ENCODE measurements around the gene PTGES3. TPM values are rescaled to one million over a fixed set of nuclear protein-coding genes. Genes with fewer than 3 reads are reported as not detected.

PTGES3 gene
- total RNA-seq, 1 donor from 2014 or later: 155 TPM

- H3K27me3 Mint-ChIP-seq (ENCODE audit: low read depth): no peaks in the 10 kb centered on the region
- peaks cover 13% of the 10 kb centered on the region for H3K36me3 Mint-ChIP-seq
- no peak for DNase-seq (ENCODE audit: low spot score in 2 of 2, unreplicated experiment in 2 of 2)
- TF ChIP-seq, protein P1, sequence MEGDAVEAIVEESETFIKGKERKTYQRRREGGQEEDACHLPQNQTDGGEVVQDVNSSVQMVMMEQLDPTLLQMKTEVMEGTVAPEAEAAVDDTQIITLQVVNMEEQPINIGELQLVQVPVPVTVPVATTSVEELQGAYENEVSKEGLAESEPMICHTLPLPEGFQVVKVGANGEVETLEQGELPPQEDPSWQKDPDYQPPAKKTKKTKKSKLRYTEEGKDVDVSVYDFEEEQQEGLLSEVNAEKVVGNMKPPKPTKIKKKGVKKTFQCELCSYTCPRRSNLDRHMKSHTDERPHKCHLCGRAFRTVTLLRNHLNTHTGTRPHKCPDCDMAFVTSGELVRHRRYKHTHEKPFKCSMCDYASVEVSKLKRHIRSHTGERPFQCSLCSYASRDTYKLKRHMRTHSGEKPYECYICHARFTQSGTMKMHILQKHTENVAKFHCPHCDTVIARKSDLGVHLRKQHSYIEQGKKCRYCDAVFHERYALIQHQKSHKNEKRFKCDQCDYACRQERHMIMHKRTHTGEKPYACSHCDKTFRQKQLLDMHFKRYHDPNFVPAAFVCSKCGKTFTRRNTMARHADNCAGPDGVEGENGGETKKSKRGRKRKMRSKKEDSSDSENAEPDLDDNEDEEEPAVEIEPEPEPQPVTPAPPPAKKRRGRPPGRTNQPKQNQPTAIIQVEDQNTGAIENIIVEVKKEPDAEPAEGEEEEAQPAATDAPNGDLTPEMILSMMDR (IDR thresholded peaks at IDR 0.05; ENCODE audit: unreplicated experiment): no peak
- peaks cover 5% of the 10 kb centered on the region for H3K4me1 Mint-ChIP-seq
- H3K27ac Mint-ChIP-seq: peak overlapping the region; percentile 85
- no peak overlapping the region for H3K4me3 Mint-ChIP-seq
- no peaks in the 10 kb centered on the region for H3K9me3 Mint-ChIP-seq
These were observed 10.4 kb downstream of the PTGES3 start for GRCh38 chr12:56677680-56678079.

DNA sequence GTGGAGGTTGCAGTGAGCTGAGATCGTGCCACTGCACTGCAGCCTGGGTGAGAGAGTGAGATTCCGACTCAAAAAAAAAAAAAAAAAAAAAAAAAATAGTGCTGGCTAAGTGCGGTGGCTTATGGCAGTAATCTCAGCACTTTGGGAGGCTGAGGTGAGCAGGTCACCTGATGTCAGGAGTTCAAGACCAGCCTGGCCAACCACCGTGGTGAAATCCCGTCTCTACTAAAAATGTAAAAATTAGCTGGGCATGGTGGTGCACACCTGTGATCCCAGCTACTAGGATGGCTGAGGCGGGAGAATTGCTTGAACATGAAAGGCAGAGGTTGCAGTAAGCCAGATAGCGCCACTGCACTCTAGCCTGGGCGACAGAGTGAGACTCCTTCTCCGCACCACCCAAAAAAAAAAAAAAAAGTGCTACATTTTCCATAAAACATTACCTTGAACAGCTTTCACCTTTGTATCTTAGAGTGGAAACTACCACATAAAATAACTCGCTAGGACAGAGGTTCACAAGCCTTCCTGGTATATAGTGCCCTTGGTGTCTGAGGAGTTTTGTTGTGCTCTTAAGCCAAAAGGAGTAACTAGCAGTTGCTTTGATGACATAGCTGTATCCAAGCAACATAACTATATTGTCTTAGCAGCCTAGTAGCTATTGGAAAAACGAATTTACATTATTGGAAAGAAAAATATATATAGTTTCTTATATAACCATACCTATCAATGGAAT, 11.1 kb downstream of the PTGES3 start:
- peaks cover 14% of the 10 kb centered on the region for H3K36me3 Mint-ChIP-seq
- no peak overlapping the region for H3K4me3 Mint-ChIP-seq
- no peaks in the 10 kb centered on the region for H3K27me3 Mint-ChIP-seq (ENCODE audit: low read depth)
- peaks cover 4% of the 10 kb centered on the region for H3K4me1 Mint-ChIP-seq
- TF ChIP-seq, protein P1 (IDR thresholded peaks at IDR 0.05; ENCODE audit: unreplicated experiment): no peak
- no peak for DNase-seq (ENCODE audit: low spot score in 2 of 2, unreplicated experiment in 2 of 2)
- no peaks in the 10 kb centered on the region for H3K9me3 Mint-ChIP-seq
- H3K27ac Mint-ChIP-seq: no peak overlapping the region

DNA sequence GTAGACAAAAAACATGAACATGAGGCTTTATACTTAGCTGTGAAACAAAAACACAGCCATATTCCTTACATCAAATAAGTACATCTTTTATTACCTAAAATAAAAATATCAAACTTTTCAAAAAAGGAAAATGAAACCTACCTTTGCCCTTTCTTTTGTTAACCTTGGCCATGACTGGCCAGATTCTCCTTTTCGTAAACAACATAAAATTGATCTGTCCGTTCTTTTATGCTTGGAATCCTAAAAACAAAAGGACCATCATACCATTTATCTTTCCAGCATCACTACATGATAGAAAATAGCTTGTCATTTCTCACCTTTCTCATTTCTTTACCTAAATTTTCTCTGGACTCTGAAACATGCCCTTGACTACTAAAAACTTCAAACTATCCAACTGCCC, 16.5 kb downstream of the PTGES3 start:
- H3K36me3 Mint-ChIP-seq: peaks cover 32% of the 10 kb centered on the region
- no peaks in the 10 kb centered on the region for H3K9me3 Mint-ChIP-seq
- TF ChIP-seq, protein P1 (IDR thresholded peaks at IDR 0.05; ENCODE audit: unreplicated experiment): no peak
- no peaks in the 10 kb centered on the region for H3K27me3 Mint-ChIP-seq (ENCODE audit: low read depth)
- no peak for DNase-seq (ENCODE audit: low spot score in 2 of 2, unreplicated experiment in 2 of 2)
- peaks cover 3% of the 10 kb centered on the region for H3K4me1 Mint-ChIP-seq
- H3K4me3 Mint-ChIP-seq: no peak overlapping the region
- no peak overlapping the region for H3K27ac Mint-ChIP-seq

DNA sequence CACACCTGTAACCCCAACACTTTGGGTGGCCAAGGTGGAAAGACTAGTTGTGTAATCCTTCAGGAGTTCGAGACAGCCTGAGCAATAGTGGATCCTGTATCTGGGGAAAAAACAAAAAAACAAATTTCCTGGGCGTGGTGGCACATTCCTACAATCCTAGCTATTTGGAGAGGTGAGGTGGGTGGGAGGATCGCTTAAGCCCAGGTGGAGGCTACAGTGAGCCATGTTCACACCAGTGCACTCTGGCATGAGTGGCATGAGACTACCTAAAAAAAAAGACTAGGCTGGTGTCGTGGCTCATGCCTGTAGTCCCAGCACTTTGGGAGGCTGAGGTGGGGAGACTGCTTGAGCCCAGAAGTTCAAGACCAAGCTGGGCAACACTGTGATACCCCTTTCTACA, 17.2 kb downstream of the PTGES3 start:
- Mint-ChIP-seq H3K27me3 (ENCODE audit: low read depth) (no peaks in the 10 kb centered on the region), H3K4me3 (no peak overlapping the region), H3K9me3 (no peaks in the 10 kb centered on the region), H3K36me3 (peaks cover 37% of the 10 kb centered on the region), H3K27ac (no peak overlapping the region), H3K4me1 (peaks cover 3% of the 10 kb centered on the region)
- TF ChIP-seq, protein P1 (IDR thresholded peaks at IDR 0.05; ENCODE audit: unreplicated experiment): no peak
- no peak for DNase-seq (ENCODE audit: low spot score in 2 of 2, unreplicated experiment in 2 of 2)

GRCh38 chr12:56668197-56668457, 20.0 kb downstream of the PTGES3 start:
- peaks cover 44% of the 10 kb centered on the region for H3K36me3 Mint-ChIP-seq
- peak overlapping the region; percentile 28 for H3K27ac Mint-ChIP-seq
- TF ChIP-seq, protein P1 (IDR thresholded peaks at IDR 0.05; ENCODE audit: unreplicated experiment): no peak
- no peak overlapping the region for H3K4me3 Mint-ChIP-seq
- no peak for DNase-seq (ENCODE audit: low spot score in 2 of 2, unreplicated experiment in 2 of 2)
- H3K4me1 Mint-ChIP-seq: peaks cover 9% of the 10 kb centered on the region
- no peaks in the 10 kb centered on the region for H3K27me3 Mint-ChIP-seq (ENCODE audit: low read depth)
- no peaks in the 10 kb centered on the region for H3K9me3 Mint-ChIP-seq

All from mesothelial cell of epicardium (in vitro differentiated cells).